ENCODE results near the gene AGAP4. TPM values are rescaled to one million over a fixed set of nuclear protein-coding genes. Genes with fewer than 3 reads are reported as not detected.
"Not testable (repeated sequence)": the region's sequence is repeated elsewhere in the genome, so short reads cannot be mapped to it uniquely, and the experiment has no call there.

The AGAP4 gene
- total RNA-seq, 4 donors from 2014 or later = 13.0 to 94.5 (median 34.0) TPM

DNA sequence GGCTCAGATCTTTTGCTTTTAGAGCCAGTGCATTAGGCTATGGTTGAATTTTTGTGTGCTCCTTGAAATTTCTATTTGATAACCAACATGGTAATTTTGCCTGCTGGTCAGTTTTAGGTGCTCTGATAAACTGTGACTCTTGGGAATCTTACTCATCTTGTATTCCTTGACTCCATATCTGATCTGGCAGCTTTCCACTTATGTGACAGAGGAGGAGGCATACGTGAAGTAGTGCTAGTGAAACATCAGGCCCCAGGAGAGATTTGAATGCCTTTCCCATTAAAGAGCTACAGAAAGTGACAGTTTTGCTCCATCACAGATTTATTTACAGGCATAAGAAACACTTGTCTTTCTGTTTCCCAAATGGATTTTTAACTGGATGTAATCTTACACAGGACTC is 61.1 kb downstream of the AGAP4 start:
- in situ Hi-C loops (cut with MboI; ENCODE audit: low pct_ligation_motif_present in 1 of 4, low pct_unique_long_range_greater_than_20kb in 1 of 4, low sequenced_read_pairs in 3 of 4); H3K27ac ChIP-seq; H3K27me3 ChIP-seq; H3K4me3 ChIP-seq; H3K9me3 ChIP-seq; intact Hi-C loops (cut with DNase I; ENCODE audit: low total_unique reads); H3K36me3 ChIP-seq; DNase-seq; H3K4me1 ChIP-seq: not testable (repeated sequence)
- WGBS, 2 donors (ENCODE audit: low coverage in 1 of 2) = 70% methylated on average over 1 of the region's 1 CpG; no CpG with 5 or more reads in 1 of the 2 donors

Small RNAs within 50 kb of the gene (small RNA-seq; reads per million reads assigned to genes)
- gene AC012044.1 = 0 reads per million in 4 donors
- 0 reads per million in 4 donors for gene RNA5SP310

Other genes with a start within 250 kb of the AGAP4 start
- gene ZFAND4, start 174.7 kb downstream of the AGAP4 start, total RNA-seq = 10 to 100 TPM in 3 of 4 donors, 1 to 10 TPM in 1; 9.0 to 34.4 (median 21.4) TPM
- gene WASHC2C, start 120.2 kb downstream of the AGAP4 start, total RNA-seq = 100 to 1,000 TPM in 1 of 4 donors, 10 to 100 TPM in 3; 62.7 to 126 (median 81.6) TPM
- gene TIMM23, start 125.0 kb upstream of the AGAP4 start, total RNA-seq = 10 to 100 TPM; 17.2 to 52.6 (median 35.9) TPM
- 100 to 1,000 TPM; 129 to 208 (median 178) TPM for gene NCOA4, start 183.1 kb upstream of the AGAP4 start, total RNA-seq
- not detected for gene MSMB, start 198.8 kb upstream of the AGAP4 start, total RNA-seq

Data from transverse colon (tissue), 4 donors.